ENCODE data around the gene BTBD7.

- TF ChIP-seq PATZ1 (CRISPR knock-in tag; IDR thresholded peaks at IDR 0.05; ENCODE audit: borderline replicate concordance) (no peak), ARNTL (CRISPR knock-in tag; IDR thresholded peaks at IDR 0.05; ENCODE audit: borderline replicate concordance, low read depth) (no peak), PPARA (CRISPR knock-in tag; IDR thresholded peaks at IDR 0.05; ENCODE audit: borderline replicate concordance) (no peak), TOX (CRISPR knock-in tag; IDR thresholded peaks at IDR 0.05; ENCODE audit: borderline replicate concordance) (no peak), CSDC2 (CRISPR knock-in tag; IDR thresholded peaks at IDR 0.05) (no peak), ZNF8 (CRISPR knock-in tag; IDR thresholded peaks at IDR 0.05) (no peak), ZNF565 (CRISPR knock-in tag; conservative IDR thresholded peaks at IDR 0.05; ENCODE audit: low read depth) (no peak), ZFP30 (CRISPR knock-in tag; IDR thresholded peaks at IDR 0.05) (no peak), ZFP3 (CRISPR knock-in tag; IDR thresholded peaks at IDR 0.05) (no peak), RARB (CRISPR knock-in tag; IDR thresholded peaks at IDR 0.05) (no peak)
Measured at GRCh38 chr14:93231129-93231979, 101.5 kb downstream of the BTBD7 start.
